ENCODE measurements around the gene PPP1R14D. TPM values are rescaled to one million over a fixed set of nuclear protein-coding genes. Genes with fewer than 3 reads are reported as not detected.

PPP1R14D gene
- total RNA-seq, 4 donors from 2014 or later = not detected

DNA sequence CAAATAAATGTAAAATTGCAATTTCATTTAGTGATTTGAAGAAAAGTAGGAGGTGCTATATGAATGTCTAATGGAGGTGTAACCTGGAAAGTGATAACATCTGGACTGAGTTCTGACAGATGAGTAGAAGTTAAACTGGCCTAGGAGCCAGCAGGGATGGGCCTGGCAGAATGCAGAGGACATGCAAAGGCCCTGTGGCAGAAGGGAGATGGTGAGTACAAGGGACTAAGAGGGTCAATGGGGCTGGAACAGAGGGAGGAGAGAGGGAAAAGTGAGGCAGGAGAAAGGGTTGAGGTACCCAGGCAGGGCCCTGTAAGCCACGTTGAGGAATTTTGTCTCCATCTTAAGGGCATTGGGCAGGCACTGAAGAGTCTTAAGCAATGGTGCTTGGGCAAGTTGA, 3.4 kb upstream of the PPP1R14D start:
- intact Hi-C loops (cut with DNase I) = no loop called here
- no peaks in the 10 kb centered on the region for H3K9me3 ChIP-seq
- H3K4me1 ChIP-seq = no peaks in the 10 kb centered on the region
- no peaks in the 10 kb centered on the region for H3K36me3 ChIP-seq
- TF ChIP-seq, protein P1, sequence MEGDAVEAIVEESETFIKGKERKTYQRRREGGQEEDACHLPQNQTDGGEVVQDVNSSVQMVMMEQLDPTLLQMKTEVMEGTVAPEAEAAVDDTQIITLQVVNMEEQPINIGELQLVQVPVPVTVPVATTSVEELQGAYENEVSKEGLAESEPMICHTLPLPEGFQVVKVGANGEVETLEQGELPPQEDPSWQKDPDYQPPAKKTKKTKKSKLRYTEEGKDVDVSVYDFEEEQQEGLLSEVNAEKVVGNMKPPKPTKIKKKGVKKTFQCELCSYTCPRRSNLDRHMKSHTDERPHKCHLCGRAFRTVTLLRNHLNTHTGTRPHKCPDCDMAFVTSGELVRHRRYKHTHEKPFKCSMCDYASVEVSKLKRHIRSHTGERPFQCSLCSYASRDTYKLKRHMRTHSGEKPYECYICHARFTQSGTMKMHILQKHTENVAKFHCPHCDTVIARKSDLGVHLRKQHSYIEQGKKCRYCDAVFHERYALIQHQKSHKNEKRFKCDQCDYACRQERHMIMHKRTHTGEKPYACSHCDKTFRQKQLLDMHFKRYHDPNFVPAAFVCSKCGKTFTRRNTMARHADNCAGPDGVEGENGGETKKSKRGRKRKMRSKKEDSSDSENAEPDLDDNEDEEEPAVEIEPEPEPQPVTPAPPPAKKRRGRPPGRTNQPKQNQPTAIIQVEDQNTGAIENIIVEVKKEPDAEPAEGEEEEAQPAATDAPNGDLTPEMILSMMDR (IDR thresholded peaks at IDR 0.05) = no peak
- TF ChIP-seq POLR2A (IDR thresholded peaks at IDR 0.05) = no peak
- DNase-seq = no peak
- H3K27me3 ChIP-seq = no peaks in the 10 kb centered on the region
- H3K4me3 ChIP-seq (replicated peaks in 1 of 3) = no peak overlapping the region
- 69 to 86% methylated on average over 1 of the region's 1 CpG for WGBS, 2 donors
- no peak overlapping the region for H3K27ac ChIP-seq

DNA sequence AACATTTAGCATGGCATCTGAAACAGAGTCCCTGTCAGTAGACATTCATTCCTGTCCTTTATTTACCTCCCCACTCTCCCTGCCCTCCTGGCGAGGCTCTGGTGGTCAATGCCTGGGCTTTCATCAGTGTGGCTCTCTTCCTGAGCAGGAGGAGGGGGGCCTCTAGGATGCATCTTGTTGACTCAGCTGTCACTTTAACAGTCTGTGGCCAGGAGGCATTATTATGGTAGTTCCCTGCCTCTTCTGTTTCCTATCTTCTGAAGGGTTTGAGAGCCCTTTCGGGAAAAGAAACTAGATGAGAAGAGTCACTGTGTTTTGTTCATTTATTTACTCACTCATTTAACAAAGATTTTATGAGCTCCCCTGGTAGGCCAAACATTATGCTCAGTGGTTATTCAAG, 2.4 kb upstream of the PPP1R14D start:
- no peaks in the 10 kb centered on the region for H3K27me3 ChIP-seq
- no peak for TF ChIP-seq POLR2A (IDR thresholded peaks at IDR 0.05)
- TF ChIP-seq, protein P1 (IDR thresholded peaks at IDR 0.05) = no peak
- H3K4me1 ChIP-seq = peaks cover 0 to 6% of the 10 kb centered on the region in 2 donors
- no peak overlapping the region for H3K27ac ChIP-seq
- no peak for DNase-seq
- no peak overlapping the region for H3K4me3 ChIP-seq (replicated peaks in 1 of 3)
- no peaks in the 10 kb centered on the region for H3K36me3 ChIP-seq
- intact Hi-C loops (cut with DNase I) = no loop called here
- no peaks in the 10 kb centered on the region for H3K9me3 ChIP-seq
- 68 to 80% methylated on average over 2 of the region's 2 CpGs for WGBS, 2 donors

DNA sequence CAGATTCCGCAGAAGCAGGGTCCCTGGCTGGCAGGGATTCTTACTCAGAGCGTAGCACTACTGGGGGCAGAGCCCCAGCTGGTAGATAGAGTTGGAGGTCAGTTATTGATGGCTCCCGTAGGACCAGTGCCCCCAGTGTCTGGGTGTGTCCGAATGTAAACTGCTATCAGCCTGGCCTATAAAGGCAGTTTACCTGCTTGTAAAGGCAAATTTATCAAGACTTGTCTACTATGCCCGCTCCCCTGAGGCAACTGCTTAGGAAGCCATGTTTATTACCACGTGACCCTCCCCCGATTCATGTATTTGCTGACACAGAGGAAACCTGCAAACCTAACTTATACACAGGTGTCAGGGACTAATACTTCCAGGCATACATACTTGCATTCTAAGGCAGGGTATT, 607 bp upstream of the PPP1R14D start:
- TF ChIP-seq, protein P1 (IDR thresholded peaks at IDR 0.05) = no peak
- TF ChIP-seq POLR2A (IDR thresholded peaks at IDR 0.05) = no peak
- H3K27ac ChIP-seq = no peak overlapping the region
- H3K27me3 ChIP-seq = no peaks in the 10 kb centered on the region
- H3K36me3 ChIP-seq = no peaks in the 10 kb centered on the region
- peaks cover 0 to 11% of the 10 kb centered on the region in 2 donors for H3K4me1 ChIP-seq
- DNase-seq = no peak
- whole genome bisulfite sequencing, 2 donors = 88 to 90% methylated on average over 6 to 7 of the region's 7 CpGs
- H3K9me3 ChIP-seq = no peaks in the 10 kb centered on the region
- intact Hi-C loops (cut with DNase I) = no loop called here
- no peak overlapping the region for H3K4me3 ChIP-seq (replicated peaks in 1 of 3)

GRCh38 chr15:40826423-40827075, 2.0 kb downstream of the PPP1R14D start:
- H3K27me3 ChIP-seq = no peaks in the 10 kb centered on the region
- H3K4me3 ChIP-seq (replicated peaks in 1 of 3) = no peak overlapping the region
- no peaks in the 10 kb centered on the region for H3K36me3 ChIP-seq
- intact Hi-C loops (cut with DNase I) = no loop called here
- 52 to 67% methylated on average over 4 of the region's 4 CpGs for WGBS, 2 donors
- no peak for DNase-seq
- no peak for TF ChIP-seq POLR2A (IDR thresholded peaks at IDR 0.05)
- TF ChIP-seq, protein P1 (IDR thresholded peaks at IDR 0.05) = no peak
- H3K27ac ChIP-seq = no peak overlapping the region
- no peaks in the 10 kb centered on the region for H3K9me3 ChIP-seq
- H3K4me1 ChIP-seq = peaks cover 0 to 11% of the 10 kb centered on the region in 2 donors

GRCh38 chr15:40825661-40826422, 2.7 kb downstream of the PPP1R14D start:
- intact Hi-C loops (cut with DNase I) = no loop called here
- H3K4me3 ChIP-seq (replicated peaks in 1 of 3) = no peak overlapping the region
- 73 to 74% methylated on average over 5 of the region's 5 CpGs for WGBS, 2 donors
- peaks cover 0 to 11% of the 10 kb centered on the region in 2 donors for H3K4me1 ChIP-seq
- H3K9me3 ChIP-seq = no peaks in the 10 kb centered on the region
- H3K27me3 ChIP-seq = no peaks in the 10 kb centered on the region
- TF ChIP-seq, protein P1 (IDR thresholded peaks at IDR 0.05) = no peak
- TF ChIP-seq POLR2A (IDR thresholded peaks at IDR 0.05) = no peak
- no peaks in the 10 kb centered on the region for H3K36me3 ChIP-seq
- H3K27ac ChIP-seq = no peak overlapping the region
- peak in 1 of 2 donors; percentile 21 for DNase-seq

All from thyroid gland (tissue), 4 donors.